NCI-H2081 (cell line): ENCODE results near the gene CNTFR.
"Not testable (repeated sequence)": the region's sequence is repeated elsewhere in the genome, so short reads cannot be mapped to it uniquely, and the experiment has no call there.

Experiments used
- DNase-seq, 2 experiments: peaks; one replicate each; lab custom pipeline; 2025; lab: John Stamatoyannopoulos, UW

Gene CNTFR

GRCh38 chr9:34554211-34555001, 35.1 kb downstream of the CNTFR start:
- peak; percentile 30 to 36 for DNase-seq

GRCh38 chr9:34553511-34554021, 36.0 kb downstream of the CNTFR start:
- DNase-seq: no peak

DNA sequence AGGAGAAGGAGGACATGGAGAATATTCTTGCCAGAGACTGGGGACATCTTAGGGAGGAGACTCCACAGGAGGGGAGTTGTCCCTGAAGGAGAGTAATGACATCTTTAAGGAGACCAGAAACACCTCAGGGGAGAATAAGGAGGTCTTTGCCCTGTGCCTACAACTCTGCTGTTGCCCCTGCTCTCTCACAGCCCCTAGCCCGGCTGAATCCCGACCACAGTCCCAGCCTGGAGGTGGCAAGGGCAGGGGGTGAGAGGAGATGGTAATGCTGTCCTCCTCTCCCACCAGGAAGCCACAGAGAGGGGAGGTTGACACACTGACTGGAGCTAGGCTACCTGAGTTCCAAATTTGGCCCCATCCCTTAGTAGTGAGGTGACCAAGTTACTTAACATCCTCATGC, 36.5 kb downstream of the CNTFR start:
- no peak for DNase-seq

GRCh38 chr9:34552606-34552981, 36.9 kb downstream of the CNTFR start:
- DNase-seq: no peak

DNA sequence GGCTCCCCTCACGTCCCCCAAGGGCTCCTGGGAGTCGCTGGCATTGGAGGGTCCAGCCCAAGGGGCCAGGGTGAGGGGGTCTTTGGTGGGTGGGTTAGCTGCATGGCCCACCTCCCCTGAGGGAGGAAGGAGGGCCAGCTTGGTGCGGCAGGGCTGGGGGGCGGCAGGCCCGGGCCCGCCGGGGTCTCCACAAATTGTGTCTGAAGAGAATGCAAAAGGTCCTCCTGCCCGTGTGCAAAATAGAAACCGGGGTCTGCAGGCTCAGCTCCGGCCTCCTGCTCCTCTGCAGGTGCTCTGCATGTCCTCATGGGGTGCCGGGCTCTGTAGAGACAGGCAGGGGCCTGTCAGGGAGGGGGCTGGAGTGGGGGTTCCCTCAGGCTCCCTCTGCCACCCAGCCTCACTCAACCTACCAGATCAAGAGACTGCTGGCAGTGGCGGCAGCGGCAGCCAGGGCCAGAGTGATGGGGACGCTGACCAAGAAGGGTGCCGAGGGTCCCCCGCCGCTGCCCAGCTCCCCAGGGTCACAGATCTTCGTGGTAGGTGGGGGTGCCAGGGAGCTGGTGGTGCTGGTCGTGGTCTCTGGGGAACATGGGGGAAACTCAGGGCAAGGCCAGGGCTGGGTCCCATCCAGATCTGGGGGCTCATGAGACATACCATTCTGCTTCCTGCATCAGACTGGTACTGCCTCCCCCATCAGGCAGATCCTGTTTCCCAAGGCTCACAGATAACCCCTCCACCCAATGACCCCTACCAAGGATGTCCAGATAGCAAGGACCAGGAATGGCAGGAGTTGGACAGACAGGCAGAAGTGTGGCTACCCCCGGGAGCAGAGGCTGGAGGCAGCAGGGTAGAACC, 37.5 kb downstream of the CNTFR start:
- no peak for DNase-seq

- DNase-seq: no peak
Measured at GRCh38 chr9:34550681-34551270, 38.7 kb downstream of the CNTFR start.

DNA sequence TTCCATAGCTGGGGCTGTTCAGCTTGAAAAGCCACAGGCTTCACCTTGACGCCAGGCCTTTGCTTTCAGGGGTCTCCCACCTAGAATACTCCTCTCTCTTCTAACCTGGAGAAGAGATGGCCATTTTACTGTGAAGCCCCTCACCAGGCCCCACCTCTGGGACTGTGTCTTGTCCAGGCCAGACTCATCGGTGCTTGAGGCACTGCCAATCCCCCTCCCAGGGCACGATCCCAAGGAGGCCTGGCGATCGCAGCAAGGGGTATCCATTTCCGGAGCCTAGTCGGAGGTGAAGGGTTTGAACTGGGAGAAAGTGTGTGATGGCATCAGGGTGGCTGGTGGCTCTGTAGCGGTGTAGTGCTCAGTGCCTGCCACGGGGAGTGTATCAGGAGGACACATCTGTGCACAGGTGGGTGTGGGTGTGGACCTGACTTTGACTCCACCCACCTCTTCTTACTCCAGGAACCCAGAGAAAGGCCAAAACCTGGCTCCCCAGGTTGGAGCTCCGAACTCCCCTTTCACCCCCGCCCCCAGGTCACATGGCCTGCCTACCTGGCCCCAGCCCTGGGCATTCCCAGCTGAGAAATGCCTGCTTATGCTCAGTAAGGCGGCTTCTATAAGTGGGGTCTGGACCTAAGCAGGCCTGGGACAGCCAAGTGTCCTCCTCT, 39.4 kb downstream of the CNTFR start:
- no peak for DNase-seq

DNA sequence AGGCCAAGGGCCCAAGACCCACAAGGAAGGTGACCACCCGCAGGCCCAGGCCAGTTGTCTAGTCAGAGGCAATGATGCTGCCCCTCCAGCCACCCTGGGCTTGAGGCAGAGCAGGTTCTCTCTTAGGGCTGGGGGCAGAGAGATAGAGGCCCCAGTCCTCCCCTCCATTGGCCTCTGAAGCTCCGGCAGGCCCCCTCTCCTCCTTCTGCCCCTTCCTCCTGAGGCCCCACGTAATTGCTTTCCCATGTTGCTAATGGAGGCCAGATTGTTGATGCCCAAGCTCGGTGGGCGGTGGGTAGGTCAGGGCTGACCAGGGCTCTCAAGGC, 40.2 kb downstream of the CNTFR start:
- no peak for DNase-seq

DNA sequence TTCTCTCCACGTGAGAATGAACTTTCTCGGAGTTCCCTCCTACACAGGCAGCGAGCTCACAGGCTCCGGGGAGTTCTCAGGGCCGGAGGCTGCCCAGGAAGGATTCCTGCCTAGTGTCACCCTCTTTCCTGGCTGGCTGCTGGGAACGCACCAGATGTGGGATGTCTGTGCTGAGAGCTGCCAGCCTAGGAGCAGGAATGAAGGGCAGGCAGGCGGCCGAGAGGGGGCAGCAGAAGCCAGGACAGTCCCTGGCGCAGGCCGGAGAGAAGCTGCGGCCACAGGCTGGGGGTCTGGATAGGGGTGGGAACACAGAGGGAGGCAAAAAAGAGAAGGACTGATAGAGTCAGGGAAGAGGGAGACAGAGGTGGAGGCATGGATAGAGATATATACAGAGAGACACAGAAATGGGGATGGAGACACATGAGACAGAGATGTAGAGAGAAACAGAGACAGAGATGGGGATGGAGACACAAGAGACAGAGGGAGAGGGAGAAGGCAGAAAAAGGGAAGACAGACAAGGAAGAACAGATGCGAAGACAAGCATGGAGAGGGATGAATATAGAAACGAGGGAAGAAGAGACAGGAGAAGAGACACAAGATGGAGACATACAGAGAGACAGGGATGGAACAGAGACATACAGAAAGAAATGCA, 41.4 kb downstream of the CNTFR start:
- peak; percentile 47 to 51 for DNase-seq

- peak; percentile 55 to 60 for DNase-seq
Measured at GRCh38 chr9:34546834-34547827, 42.4 kb downstream of the CNTFR start.

DNA sequence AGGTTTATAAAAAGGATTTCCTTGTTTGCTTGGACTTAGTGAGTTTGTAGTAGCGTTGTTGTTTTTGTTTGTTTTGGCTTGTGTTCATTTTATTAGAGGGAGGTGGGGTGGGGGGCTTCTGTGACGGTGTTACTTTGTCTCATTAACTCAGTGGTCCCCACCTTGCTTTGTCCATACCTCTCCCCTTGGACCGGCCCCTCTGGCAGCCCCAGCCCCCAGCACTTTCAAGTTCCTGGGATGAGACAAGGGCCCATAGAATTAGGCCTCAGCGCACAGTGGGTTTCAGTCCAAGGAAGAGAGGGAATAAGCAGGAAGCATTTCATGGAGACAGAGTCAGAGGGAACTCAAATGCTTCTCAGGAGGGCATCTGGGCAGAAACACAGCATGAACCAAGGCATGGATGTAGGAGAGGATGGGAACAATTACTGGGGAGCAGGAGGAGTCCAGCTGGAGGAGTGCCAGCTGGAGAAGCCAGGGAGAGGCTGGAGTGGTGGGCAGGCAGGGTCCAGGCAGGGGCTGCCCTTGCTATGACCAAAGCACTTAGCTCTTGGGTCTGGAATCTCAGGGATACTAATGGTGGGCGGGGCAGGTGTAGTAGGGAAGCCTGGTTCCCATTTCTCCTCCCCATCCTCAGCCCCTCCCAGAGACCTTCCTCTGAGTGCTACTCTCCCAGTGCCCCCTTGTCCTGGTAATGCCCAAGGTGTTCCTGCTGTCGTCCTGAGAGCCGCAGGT, 43.3 kb downstream of the CNTFR start:
- DNase-seq: no peak

DNA sequence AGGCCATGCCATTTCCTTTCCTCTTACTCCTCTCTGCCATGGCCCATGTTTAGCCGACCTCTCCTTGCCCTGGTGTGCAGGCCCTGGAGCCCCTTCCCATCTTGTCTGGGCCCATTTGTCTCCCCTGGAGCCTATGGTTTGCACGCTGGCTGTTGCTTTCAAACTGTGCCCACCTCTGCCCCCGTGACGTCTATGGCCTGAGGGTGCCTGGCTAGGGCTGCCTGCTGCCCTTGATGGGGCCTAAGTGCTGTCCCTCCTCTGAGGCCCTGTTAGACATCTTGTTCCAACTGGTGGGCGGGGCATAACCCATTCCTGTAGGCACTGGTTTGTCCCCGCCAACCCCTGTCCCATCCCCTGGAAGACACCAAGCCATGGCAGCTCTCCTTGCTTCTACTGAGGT, 44.0 kb downstream of the CNTFR start:
- DNase-seq: no peak

- DNase-seq: no peak
Measured at GRCh38 chr9:34544035-34544434, 45.5 kb downstream of the CNTFR start.

DNA sequence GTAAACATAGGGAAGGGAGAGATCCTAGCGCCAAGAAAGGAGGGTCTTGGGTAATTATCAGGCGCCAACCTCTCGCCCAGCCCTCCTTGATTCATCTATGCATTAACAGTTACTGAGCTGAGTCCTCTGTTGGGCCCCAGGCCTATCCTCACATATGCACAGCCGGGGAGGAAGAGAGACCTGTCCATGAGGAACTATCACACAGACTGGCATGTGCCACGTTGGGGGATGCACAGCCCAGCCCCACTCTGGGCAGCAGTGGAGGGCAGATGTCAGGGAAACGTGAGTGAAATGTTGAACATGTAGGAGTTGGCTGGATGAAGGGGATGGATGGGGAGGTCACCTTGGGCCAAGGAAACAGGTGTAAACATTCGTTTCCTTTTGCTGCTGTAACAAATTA, 48.0 kb downstream of the CNTFR start:
- DNase-seq: no peak

DNA sequence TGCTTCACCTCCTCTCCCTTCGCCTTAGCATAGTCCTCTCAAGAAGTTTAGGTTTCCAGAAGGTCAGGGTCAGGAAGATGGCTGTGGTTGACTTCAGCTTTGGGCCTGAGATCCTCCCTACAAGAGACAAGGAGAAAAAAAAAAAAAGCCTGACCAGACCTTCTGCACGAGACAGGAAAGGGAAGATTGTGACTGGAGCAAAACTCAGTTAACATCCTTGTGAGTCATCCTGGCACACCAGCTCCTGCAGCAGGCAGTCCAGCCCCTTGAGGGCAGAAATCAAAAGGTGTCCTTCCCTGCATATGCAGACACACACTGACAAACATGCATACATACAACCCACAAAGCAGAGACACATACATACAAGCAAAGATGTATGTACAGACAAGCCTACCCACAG, 48.7 kb downstream of the CNTFR start:
- no peak for DNase-seq

DNA sequence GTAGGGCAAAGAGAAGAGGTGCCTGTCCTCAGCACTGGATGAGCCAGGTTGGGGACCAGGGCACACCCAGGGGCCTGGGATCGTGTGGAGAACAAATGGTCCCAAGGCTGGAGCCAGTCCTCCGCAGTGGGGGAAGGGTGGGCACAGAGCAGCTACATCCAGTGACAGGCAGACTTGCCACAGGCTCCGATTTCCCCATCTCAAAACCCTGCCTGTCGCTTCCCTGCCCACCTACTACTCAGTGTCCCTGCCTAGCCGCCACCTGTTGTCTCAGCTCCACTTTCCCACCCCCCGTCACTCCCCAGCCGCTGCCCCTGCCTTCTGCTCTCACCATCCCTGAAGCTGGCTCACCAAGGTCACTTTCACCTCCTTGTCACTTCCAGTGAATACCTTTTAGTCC, 52.8 kb downstream of the CNTFR start:
- no peak for DNase-seq

GRCh38 chr9:34532041-34532440, 57.5 kb downstream of the CNTFR start:
- not testable (repeated sequence) for DNase-seq

DNA sequence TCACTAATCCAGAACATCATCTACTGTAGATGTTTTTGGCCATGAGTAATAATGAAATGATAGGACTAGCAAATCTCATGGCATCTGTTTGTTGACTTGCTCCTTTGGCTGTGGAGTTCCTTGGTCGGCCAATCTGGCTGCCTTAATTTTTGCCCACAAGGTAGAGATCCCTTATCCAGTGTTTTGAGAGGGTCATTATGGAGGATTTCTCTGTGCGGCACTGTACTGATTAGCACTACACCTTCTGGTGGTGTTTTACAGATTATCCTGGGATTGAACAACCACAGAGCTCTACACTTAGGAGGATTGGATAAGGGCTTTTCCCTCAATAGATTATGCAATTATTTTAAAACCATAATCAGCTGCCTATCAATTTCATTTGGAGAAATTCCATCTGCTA, 63.5 kb downstream of the CNTFR start:
- DNase-seq: no peak

DNA sequence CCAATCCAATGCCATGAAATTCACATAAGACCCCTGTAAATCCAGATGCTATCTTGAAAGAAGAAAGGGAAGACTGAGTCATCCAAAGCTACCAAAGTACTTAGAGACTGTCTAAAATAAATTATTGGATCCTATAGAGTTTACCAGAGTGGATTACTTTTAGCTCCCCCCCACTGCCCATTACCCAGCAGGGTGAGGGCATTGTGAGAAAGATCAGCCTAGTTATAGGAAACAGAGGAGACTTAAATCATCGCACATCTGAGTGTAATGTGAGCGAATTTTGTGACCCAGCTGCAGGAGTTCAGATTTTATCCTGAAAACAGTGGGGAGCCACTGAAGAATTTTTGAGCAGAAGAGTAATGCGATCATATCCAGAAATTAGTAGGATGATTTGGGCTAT, 65.2 kb downstream of the CNTFR start:
- DNase-seq: no peak
